Ramos (cell line): ENCODE results near the gene MYCN.
"Not testable (repeated sequence)": the region's sequence is repeated elsewhere in the genome, so short reads cannot be mapped to it uniquely, and the experiment has no call there.

Experiments
- in situ Hi-C: fragments of 300-500 bp; cut with MboI; formaldehyde crosslinking; loops from one replicate; pipeline ENCODE4 v1.14.3; 2022; ENCODE audit warnings: low sequenced_read_pairs; ENCODE audit not compliant: unreplicated experiment

The MYCN gene

DNA sequence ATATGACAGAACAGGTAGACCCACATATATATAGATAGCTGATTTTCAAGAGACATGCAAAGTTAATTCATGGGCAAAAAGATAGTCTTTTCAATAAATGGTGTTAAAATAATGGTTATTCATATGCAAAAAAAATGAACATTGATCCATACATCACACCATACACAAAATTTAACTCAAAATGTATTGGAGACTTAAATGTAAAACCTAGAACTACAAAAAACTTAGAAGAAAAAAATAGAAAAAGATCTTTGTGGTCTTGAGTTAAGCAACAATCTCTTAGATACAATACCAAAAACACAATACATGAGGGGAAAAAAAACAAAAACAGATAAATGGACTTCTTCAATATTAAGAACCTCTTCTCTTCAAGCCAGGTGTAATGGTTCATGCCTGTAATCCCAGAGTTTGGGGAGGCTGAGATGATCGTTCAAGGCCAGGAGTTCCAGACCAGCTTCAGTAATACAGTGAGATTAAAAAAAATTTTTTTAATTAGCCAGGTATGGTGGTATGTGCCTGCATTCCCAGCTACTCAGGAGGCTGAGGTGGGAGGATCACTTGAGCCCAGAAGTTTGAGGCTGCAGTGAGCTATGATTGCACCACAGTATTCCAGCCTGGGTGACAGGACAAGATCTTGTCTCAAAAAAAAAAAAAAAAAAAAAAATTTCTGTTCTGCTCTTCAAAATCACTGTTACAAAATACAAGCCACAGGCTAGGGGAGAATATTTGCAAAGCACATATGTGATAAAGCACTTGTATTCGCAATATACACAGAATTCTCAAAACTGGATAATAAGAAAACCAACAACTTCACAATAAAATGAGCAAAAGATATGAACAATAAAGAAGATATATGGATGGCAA is 32.7 kb upstream of the MYCN start:
- in situ Hi-C loops = no loop called here

DNA sequence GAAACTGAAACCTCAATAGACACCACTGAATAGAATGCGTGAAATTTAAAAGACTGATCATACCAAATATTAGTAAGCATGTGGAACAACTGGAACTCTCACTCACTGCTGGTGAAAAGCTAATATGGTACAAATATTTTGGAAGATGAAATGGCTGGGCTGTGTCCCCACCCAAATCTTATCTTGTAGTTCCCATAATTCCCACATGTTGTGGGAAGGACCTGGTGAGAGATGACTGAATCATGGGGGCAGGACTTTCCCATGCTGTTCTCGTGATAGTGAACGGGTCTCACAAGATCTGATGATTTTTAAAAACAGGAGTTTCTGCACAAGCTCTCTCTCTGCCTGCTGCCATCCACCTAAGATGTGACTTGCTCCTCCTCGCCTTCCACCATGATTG is 32.0 kb upstream of the MYCN start:
- in situ Hi-C loops = no loop called here

DNA sequence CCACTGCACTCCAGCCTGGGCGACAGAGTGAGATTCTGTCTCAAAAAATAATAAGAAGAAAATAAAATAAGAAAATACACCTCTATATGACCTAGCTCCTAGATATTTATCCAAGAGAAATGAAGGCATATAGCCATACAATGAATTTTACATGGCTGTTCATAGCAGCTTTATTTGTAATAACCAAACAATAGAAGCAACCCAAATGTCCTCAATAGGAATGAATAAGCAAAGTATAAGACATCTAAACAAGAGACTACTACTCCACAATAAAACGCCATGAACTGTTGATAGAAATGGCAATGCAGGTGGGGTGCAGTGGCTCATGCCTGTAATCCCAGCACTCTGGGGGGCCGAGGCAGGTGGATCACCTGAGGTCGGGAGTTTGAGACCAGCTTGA is 31.2 kb upstream of the MYCN start:
- in situ Hi-C loops = no loop called here

DNA sequence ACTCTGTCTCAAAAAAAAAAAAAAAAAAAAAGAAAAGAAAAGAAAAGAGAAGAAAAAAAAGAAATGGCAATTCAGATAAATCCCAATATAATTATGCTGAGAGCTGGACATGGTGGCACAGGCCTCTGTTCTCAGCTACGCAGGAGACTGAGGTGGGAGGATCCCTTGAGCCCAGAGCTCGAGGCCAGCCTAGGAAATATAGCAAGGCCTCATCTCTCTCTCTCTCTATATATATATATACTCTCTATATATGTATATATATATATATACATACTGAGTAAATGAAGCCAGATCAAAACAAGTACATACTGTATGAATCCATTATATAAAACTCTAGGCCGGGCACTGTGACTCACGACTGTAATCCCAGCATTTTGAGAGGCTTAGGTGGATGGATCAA is 30.6 kb upstream of the MYCN start:
- in situ Hi-C loops = no loop called here

DNA sequence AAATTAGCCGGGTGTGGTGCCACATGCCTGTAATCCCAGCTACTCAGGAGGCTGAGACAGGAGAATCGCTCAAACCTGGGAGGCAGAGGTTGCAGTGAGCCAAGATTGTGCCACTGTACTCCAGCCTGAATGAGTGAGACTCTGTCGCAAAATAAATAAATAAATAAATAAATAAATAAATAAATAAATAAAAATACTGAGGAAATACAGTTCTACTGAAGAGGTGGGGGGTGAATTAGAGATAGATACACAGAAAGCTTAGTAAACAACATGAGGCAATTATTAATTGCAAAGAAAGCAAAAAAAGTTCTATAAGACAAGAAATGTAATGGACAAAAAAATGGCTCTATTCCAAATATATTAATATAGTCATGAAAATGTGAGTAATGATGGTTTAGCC is 29.1 kb upstream of the MYCN start:
- in situ Hi-C loops = not testable (repeated sequence)

DNA sequence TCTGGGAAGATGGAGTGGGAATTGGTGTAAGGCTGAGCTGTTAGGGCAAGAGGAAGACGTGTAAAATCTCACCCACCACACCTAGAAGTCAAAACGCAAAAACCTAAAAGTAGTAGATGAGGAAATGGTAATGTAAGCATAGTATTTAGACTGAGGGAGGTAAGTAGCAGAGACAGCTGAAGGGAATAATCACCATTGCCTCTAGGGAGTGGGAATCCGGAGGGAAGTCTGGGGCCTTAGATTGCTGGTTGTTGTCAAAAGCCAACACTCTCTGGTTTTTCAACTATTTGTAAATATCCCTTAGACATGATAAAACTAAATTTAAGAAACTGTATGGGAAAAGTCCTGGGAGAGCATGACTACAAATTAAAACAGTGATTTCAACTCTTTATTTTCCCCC is 28.7 kb upstream of the MYCN start:
- in situ Hi-C loops = no loop called here

DNA sequence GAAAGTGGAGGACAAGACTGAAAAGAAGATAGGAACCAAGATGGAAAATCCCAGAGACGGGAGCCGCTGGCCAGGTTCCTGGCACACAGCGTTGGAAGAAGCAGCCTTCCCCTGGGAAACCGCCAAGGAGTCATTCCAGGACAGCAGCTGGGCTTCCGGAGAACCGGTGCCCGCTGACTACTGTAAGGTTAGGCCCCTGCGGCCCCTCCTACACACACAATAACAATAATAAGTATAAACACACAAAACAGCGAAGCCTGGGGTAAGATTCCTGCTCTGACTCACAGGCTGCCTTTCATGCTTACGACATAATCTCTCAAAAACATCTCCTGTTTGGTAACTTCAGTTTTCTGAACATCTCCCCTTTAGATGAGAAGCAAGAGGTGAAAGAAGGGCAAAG is 28.1 kb upstream of the MYCN start:
- in situ Hi-C loops = no loop called here

DNA sequence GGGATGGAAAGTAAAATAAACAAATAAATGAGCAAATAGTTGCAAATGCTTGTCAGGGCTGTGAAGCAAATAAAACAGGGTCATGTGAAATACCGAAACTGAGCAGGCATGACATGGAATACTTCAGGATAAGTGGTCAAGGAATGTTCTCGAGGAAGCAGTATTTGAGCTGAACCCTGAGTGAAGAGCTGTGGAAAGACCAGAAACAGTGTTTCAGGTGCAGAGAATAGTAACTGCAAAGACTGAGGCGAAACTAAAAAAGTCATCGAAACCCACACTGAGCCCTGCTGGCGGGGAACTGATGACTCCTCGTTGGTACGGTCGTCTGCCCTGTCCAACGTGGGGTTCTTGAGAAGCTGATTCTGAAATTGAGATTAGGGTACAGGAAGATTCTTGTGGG is 27.2 kb upstream of the MYCN start:
- in situ Hi-C loops = no loop called here

DNA sequence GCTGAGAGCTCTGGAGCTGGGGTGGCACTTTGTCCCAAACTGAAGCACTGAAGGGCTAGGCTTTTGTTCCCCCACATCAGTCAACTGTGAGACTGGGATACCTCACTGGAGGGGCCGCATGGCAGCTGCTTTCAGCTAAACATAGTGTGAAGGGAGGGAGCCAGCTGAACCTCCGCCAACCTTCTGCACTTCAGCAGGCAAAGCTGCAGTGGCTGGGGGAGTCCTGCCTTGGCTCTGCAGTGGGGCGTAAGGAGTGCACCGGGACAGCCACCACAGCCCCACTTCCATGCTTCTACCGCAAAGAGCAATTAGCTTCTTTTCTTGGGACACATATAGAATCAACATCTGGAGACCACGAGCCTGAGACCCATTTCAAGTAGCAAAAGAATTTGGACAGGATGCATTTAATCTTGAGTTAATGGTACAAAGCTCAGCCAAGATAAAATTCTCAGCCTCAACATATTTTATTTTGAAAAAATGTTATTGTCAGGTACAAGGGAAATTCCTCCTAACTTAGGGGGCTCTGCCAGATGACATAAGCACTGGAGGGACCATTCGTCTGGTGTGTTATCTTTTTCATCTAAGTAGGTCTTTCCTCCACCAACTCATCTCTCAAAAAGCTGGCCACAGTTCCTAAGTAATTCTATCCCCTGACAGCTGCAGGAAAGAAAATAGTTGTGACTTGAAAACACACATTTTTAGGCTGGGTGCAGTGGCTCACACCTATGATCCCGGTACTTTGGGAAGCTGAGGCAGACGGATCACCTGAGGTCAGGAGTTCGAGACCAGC is 25.6 kb upstream of the MYCN start:
- in situ Hi-C loops = no loop called here

DNA sequence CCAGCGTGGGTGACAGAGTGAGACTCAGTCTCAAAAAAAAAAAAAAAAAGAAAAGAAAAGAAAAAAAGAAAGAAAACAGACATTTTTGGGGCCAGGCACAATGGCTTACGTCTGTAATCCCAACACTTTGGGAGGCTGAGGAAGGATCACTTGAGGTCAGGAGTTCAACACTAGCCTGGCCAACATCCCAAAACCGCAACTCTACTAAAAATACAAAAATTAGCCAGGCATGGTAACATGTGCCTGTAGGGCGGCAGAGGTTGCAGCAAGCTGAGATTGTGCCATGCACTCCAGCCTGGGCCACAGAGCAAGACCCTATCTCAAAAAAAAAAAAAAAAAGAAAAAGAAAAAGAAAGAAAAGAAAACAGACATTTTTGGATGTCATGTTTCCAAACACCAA is 24.8 kb upstream of the MYCN start:
- in situ Hi-C loops = not testable (repeated sequence)

DNA sequence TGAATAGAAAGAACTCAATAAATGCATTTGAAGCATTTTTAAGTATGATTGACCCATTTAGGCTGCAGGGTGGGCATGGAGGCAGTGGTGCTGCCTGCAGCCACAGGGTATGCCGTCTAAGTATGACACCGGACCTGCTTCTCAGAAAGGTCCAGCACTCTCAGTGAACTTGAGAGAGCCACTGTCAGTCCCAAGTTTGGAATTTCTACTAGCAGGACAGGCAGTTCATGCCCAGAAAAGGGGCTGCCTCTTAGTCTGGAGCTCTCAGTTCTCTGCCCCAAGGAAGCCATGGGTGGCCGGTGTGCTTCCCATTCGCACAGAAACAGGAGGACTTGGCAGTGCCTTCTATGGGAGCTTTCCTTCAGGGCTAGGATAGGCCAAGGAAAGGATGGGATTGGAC is 24.0 kb upstream of the MYCN start:
- in situ Hi-C loops = no loop called here

DNA sequence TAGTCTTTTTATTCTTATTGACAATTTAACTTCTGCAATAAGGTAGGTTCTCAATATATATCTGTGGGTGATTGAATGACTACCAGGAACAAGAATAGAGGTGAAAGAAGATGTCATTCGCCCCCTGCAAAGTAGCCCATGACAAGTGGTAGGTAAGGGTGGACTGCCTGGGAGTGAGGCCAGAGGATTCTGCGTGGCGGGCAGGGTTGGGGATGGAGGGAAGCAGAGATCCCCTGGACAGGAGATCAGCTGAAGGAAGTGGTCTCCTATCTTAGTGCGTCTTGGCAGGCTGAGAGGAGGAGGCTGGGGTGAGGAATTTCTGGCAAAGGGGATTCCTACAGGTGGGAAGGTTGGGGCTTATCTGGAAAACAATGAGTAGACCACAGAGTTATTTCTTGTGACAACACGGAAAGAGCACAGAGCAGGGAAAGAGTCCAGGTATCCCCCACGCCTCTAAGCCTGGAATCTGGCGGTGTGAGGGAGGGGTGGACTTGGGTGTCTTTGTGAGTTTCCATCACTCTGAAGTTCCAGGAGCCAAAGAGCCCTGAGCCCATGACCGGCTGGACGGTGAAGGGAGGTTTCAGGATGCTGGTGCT is 21.5 kb upstream of the MYCN start:
- in situ Hi-C loops = no loop called here

DNA sequence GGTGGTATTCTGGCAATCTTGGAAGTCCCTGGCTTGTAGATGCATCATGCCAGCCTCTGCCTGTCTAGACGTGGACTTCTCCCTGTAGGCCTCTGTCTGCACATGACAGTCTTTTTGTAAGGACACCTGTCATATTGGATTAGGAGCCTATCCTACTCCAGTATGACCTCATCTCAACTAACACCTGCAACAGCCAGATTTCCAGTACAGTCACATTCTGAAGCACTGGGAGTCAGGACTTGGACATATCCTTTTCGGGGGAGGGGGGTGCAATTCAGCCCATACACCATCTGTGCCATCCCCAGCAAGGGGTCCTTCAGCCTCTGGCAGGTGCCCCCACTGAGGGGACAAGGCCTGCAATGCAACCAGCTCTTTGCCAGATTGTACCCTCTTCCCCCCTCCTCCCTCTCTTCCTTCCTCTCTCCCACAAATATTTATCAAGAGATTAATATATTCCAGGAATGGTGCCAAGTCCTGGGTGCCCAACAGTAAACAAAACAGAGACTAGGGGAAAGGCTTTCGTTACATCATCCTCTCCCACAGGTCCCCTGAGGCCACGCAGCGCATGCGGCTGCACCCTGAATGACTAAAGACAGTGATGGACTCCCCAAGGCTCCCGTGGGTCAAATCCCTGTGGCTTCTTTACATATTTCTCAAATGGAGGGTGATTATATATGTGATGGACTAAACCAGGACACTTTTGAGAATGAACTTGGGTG is 20.5 kb upstream of the MYCN start:
- in situ Hi-C loops = no loop called here

DNA sequence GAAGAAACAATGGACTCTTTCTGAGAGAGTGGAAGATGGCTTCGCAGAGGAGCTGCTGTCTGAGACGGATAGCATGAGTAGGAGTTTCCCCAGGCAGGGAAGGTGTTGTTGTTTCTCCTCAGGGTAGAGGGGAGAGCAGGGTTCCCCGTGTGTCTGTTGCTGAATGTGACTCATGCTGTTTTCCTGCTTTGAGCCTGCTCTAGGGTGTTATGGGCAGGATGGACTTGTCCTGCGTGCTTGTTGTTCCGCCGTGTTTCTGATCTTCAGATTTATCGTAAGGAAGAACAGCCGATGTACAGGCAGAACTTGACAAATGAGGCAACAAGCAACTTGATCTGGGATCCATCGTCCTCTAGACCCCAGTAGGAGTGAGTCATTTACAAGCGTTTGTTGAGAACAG is 19.7 kb upstream of the MYCN start:
- in situ Hi-C loops = no loop called here

DNA sequence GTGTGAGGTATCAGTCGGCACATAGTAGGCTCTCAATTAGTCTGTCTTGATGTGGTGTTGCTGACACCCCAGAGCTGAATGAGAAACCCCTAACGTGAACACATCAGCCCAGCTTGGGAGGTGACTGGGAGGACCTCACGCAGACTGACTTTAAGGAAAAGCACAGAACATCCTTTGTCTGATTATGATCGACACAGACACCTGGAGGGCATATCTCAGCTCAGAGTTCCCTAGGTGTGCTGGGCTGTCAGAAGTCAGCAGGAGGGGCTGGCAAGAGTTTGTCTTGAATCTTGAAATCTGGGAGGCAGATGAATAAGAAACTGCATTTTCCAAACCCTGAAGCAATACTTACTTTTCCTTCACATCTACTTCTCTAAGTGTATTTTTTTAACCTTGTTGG is 16.8 kb upstream of the MYCN start:
- in situ Hi-C loops = no loop called here

DNA sequence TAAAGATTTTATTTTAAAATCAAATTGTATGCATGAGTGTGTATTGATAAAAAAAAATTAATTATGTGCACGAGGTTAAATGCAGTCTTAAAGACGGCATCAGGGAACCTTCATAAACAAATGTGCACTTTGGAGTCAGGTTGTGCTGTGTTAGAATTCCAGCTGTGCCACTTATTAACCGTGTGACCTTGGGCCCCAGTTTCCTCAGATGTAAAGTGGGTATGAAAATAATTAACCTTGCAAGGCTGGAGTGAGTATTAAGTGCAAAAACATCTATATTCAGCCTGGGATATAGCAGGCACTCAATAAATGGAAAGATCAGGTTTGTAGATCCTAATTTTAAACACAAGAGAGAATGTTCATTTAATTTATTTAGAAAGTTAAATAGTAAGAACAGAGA is 14.5 kb upstream of the MYCN start:
- in situ Hi-C loops = no loop called here

DNA sequence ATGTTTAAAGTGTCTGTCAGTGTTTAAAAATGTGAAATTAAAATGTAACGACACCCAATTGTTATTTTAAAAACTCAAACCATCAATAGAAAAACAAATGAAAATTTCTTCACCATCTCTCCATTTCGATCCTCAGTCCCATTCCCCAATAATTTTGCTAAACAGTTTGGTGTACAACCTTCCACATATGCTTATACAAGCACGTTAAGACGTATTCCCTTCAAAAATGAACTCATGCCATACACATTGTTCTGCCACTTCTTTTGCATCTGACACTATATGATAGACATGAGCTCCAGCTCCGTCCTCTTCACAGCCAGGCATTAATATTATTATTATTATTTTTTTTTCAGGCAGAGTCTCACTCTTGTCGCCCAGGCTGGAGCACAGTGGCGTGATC is 14.1 kb upstream of the MYCN start:
- in situ Hi-C loops = no loop called here

DNA sequence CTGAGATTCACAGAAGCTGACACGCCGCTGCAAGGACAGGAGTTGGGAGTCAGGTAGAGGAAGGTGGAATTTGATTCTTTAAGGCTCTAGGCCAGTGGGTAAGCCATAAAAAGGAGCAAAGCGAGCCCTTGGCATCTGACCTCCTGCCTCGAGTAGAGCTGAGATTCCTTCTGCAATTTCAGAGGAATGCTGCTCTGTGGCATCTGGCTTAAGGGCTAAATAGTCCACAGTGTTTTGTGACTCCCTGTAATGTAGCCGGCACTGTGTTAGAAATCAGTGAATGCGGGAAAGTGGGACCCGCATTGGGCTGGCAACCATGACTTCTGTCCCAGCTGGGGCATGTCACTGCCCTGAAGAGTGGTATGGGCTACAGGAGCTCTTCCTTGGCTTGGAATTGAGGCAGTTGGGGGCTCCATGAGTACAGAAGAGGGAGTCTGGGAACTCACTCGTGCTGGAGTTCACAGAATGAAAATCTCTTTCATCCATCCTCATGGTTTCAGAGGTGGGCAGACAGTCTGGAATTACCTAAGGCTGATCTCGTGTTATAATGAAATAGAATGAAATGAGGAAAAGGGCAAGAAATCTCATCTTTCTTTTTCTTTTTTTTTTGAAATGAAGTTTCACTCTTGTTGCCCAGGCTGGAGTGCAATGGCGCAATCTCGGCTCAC is 12.7 kb upstream of the MYCN start:
- in situ Hi-C loops = no loop called here

DNA sequence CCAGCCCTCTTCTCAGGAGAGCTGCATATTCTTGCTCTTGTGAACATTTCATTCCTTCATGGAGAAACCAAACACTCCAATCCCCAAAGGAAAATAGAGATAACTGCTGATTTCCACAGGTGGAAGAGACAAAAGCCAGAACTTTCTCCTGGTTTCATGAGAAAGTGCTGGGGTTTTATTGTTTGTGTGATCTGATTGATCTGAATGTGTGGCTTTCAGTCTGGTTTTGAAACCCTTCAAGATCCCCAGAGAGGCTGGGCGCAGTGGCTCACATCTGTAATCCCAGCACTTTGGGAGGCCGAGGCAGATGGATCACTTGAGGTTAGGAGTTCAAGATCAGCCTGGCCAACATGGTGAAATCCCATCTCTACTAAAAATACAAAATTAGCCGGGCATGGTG is 11.3 kb upstream of the MYCN start:
- in situ Hi-C loops = not testable (repeated sequence)

DNA sequence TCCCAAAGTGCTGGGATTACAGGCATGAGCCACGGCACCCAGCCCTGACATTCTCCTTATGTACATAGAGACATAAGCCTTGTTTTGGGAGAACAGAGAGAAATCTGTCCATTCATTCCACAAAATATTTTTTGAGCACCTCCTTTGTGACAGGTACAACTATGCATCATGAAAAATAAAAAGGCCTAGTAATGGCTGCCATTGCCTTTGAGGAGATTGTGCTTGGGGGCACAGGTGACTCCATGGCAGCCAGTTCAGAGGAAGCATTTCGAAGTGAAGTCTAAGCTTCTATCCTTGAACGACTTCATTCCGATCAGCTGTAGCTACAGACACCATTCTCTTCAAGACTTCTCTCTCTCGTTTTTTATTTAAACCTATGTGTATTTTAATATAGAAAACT is 10.5 kb upstream of the MYCN start:
- in situ Hi-C loops = no loop called here
